Measurements from ENCODE around the gene TAX1BP1.

DNA sequence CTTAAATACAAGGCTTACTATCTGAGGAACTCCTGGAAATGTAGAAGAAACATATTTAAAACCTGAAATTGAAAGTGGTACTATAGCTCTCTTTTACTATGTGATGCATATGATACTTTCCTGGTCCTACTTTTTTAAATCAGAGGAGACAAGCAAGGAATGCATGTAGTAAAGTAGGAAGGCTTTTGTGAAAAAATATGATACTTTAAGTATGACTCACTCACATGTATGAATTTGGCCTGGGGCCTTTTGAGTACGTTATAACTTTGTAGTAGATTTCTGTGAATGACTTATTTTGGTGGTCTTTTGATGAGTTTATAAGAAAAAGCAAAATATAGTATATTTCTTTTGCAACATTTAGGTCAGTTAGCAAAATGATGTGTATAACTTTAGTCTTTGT lies 53.8 kb downstream of the TAX1BP1 start:
- TF ChIP-seq, protein P1, sequence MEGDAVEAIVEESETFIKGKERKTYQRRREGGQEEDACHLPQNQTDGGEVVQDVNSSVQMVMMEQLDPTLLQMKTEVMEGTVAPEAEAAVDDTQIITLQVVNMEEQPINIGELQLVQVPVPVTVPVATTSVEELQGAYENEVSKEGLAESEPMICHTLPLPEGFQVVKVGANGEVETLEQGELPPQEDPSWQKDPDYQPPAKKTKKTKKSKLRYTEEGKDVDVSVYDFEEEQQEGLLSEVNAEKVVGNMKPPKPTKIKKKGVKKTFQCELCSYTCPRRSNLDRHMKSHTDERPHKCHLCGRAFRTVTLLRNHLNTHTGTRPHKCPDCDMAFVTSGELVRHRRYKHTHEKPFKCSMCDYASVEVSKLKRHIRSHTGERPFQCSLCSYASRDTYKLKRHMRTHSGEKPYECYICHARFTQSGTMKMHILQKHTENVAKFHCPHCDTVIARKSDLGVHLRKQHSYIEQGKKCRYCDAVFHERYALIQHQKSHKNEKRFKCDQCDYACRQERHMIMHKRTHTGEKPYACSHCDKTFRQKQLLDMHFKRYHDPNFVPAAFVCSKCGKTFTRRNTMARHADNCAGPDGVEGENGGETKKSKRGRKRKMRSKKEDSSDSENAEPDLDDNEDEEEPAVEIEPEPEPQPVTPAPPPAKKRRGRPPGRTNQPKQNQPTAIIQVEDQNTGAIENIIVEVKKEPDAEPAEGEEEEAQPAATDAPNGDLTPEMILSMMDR (conservative IDR thresholded peaks at IDR 0.05 in 1 of 2, IDR thresholded peaks at IDR 0.05 in 1 of 2; ENCODE audit: extremely low read depth in 1 of 2, insufficient read depth in 1 of 2, low read depth in 1 of 2, low read length in 2 of 2): no peak
- no peak for TF ChIP-seq EZH2 (IDR thresholded peaks at IDR 0.05; ENCODE audit: borderline replicate concordance, low read length)
